HepG2 (cell line): Measurements from ENCODE around the gene PALM. TPM values are rescaled to one million over a fixed set of nuclear protein-coding genes. Genes with fewer than 3 reads are reported as not detected.

Source experiments
- EHMT2 ChIP-seq: fragments of 200-600 bp; sonication (generic); IDR thresholded peaks from 2 replicates; pipeline ENCODE4 v1.7.0; 2017; ENCODE audit warnings: antibody characterized with exemption, low read depth, low read length, borderline replicate concordance
- GTF2F1 ChIP-seq: fragments of 150-350 bp; IDR thresholded peaks from 2 replicates; pipeline ENCODE4 v1.6.1; 2014; ENCODE audit warnings: low read length
- HIC2 ChIP-seq: sonication (generic); formaldehyde crosslinking; IDR thresholded peaks from 2 replicates; pipeline ENCODE4 v1.9.0; 2022; ENCODE audit warnings: low read depth, missing genetic modification reagents
- MEIS2 ChIP-seq: sonication (generic); formaldehyde crosslinking; IDR thresholded peaks from 2 replicates; pipeline ENCODE4 v1.9.0; 2021; ENCODE audit warnings: mild to moderate bottlenecking, missing genetic modification reagents
- NR2C2 ChIP-seq: sonication (generic); formaldehyde crosslinking; IDR thresholded peaks from 2 replicates; pipeline ENCODE4 v1.4.0; 2020; ENCODE audit warnings: missing genetic modification reagents, mild to moderate bottlenecking, moderate library complexity, borderline replicate concordance
- SNRNP70 ChIP-seq: fragments of 200-400 bp; formaldehyde crosslinking; IDR thresholded peaks from 2 replicates; pipeline ENCODE4 v1.6.1; 2017; ENCODE audit warnings: mild to moderate bottlenecking, low read depth, low read length, moderate library complexity
- SP140L ChIP-seq: sonication (generic); formaldehyde crosslinking; IDR thresholded peaks from 2 replicates; pipeline ENCODE4 v1.4.0; 2020; ENCODE audit warnings: missing genetic modification reagents, borderline replicate concordance
- USF2 ChIP-seq, 2 experiments: sonication (generic) in 1 of 2; formaldehyde crosslinking in 1 of 2; IDR thresholded peaks; 2 replicates each; pipeline versions ENCODE4 v1.5.1 to v1.6.1; 2011 to 2020; ENCODE audit warnings: borderline replicate concordance in 1 of 2, low read depth in 1 of 2, low read length in 1 of 2, mild to moderate bottlenecking in 1 of 2, missing genetic modification reagents in 1 of 2, moderate library complexity in 1 of 2
- ZBTB46 ChIP-seq: sonication (generic); formaldehyde crosslinking; IDR thresholded peaks from 2 replicates; pipeline ENCODE4 v1.4.0; 2020; ENCODE audit warnings: mild to moderate bottlenecking, missing genetic modification reagents, borderline replicate concordance
- ZBTB7B ChIP-seq: sonication (generic); formaldehyde crosslinking; IDR thresholded peaks from 2 replicates; pipeline ENCODE4 v1.4.0; 2020; ENCODE audit warnings: missing genetic modification reagents
- ZNF510 ChIP-seq: sonication (generic); formaldehyde crosslinking; IDR thresholded peaks from 2 replicates; pipeline ENCODE4 v1.4.0; 2020; ENCODE audit warnings: low read depth, mild to moderate bottlenecking, missing genetic modification reagents
- polyA plus RNA-seq, 8 experiments: library from polyadenylated mRNA; depleted of rRNA in 3 of 8; stranded (reverse) in 7 of 8; unstranded in 1 of 8; fragments of >200 nt; fragmentation: Illumina TruSeq in 4 of 8; extraction: Trizol in 4 of 8; gene quantifications; 2 replicates each; pipeline versions ENCODE4 v1.2.1 to v1.2.3, GENCODE V29; 2011 to 2016; ENCODE audit warnings: low read depth in 4 of 8, missing spikeins in 1 of 8, mixed read lengths in 1 of 8; ENCODE audit not compliant: insufficient read depth in 1 of 8
- total RNA-seq, 5 experiments: library from RNA; depleted of rRNA; stranded (reverse); fragments of >200 nt; fragmentation: Illumina TruSeq; extraction: Trizol; gene quantifications; 2 replicates each; pipeline ENCODE4 v1.2.3, GENCODE V29; 2016; ENCODE audit warnings: low read depth in 1 of 5
- TF ChIP-seq, protein P1 (sequence below): sonication (generic); formaldehyde crosslinking; IDR thresholded peaks from 2 replicates; pipeline ENCODE4 v1.5.0; 2020; ENCODE audit warnings: mild to moderate bottlenecking, missing genetic modification reagents, borderline replicate concordance
- TF ChIP-seq, protein P2 (sequence below): sonication (generic); formaldehyde crosslinking; IDR thresholded peaks from 2 replicates; pipeline ENCODE4 v1.8.0; 2022; ENCODE audit warnings: mild to moderate bottlenecking, missing genetic modification reagents

Gene PALM
- total and polyA plus RNA-seq, 2 of the 13 experiments (the other 11 are each of a cell fraction or from before 2014, with no cell fraction given), result 4.0 to 9.7 TPM

DNA sequence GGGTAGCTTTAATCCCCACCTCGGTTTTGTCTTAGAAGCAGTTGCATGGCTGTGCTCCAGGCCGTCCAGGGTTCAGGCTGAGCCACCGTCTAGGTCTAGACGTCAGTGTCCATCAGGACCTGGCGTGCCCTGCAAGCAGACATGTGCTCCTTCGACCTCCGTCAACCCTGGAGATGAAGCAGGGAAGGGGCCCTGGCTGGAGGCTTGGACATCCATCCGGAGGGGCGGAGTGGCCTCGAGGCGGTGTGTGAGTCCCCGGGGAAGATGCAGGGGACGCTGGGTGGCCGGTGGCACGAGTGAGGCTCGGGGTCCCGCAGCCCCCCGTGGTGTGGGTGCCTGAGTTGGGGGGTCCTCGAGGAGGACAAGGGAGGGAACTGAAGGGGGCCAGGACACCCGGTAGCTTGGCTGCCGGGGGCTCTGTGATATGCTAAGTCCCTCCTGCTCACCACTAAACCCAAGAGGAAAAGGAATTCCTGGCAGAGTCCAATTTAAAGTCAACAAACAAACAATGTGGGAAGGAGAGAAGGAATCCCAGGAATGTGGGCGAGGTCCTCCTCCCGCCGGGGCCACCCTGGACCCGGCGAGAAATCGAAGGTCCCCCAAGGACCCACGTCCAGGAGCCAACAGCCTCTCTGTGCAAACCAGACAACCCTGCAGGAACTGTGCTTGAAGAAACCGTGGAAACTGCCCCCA, 73.6 kb downstream of the PALM start (continued):
- TF ChIP-seq ZNF510 (CRISPR knock-in tag), result no peak
- TF ChIP-seq, protein P1, sequence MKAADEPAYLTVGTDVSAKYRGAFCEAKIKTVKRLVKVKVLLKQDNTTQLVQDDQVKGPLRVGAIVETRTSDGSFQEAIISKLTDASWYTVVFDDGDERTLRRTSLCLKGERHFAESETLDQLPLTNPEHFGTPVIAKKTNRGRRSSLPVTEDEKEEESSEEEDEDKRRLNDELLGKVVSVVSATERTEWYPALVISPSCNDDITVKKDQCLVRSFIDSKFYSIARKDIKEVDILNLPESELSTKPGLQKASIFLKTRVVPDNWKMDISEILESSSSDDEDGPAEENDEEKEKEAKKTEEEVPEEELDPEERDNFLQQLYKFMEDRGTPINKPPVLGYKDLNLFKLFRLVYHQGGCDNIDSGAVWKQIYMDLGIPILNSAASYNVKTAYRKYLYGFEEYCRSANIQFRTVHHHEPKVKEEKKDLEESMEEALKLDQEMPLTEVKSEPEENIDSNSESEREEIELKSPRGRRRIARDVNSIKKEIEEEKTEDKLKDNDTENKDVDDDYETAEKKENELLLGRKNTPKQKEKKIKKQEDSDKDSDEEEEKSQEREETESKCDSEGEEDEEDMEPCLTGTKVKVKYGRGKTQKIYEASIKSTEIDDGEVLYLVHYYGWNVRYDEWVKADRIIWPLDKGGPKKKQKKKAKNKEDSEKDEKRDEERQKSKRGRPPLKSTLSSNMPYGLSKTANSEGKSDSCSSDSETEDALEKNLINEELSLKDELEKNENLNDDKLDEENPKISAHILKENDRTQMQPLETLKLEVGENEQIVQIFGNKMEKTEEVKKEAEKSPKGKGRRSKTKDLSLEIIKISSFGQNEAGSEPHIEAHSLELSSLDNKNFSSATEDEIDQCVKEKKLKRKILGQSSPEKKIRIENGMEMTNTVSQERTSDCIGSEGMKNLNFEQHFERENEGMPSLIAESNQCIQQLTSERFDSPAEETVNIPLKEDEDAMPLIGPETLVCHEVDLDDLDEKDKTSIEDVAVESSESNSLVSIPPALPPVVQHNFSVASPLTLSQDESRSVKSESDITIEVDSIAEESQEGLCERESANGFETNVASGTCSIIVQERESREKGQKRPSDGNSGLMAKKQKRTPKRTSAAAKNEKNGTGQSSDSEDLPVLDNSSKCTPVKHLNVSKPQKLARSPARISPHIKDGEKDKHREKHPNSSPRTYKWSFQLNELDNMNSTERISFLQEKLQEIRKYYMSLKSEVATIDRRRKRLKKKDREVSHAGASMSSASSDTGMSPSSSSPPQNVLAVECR (CRISPR knock-in tag), result peak; percentile 65; the same call in 1 of the 2 replicates
- 0 out of 2 replicates have a peak, but pooled peaks have one; percentile 20 for TF ChIP-seq MEIS2 (CRISPR knock-in tag)
- TF ChIP-seq SNRNP70, result no peak
- no peak for TF ChIP-seq USF2 (IDR thresholded peaks at IDR 0.05; ENCODE audit: low read depth, low read length)
- no peak for TF ChIP-seq USF2 (CRISPR knock-in tag; IDR thresholded peaks at IDR 0.05; ENCODE audit: borderline replicate concordance)
- TF ChIP-seq SP140L, result 0 out of 2 replicates have a peak, but pooled peaks have one; percentile 29
- TF ChIP-seq HIC2, result no peak
- no peak for TF ChIP-seq NR2C2 (CRISPR knock-in tag)
- TF ChIP-seq GTF2F1, result no peak
- no peak for TF ChIP-seq EHMT2
- TF ChIP-seq ZBTB7B, result peak; percentile 73
- no peak for TF ChIP-seq ZBTB46 (CRISPR knock-in tag)
- TF ChIP-seq, protein P2, sequence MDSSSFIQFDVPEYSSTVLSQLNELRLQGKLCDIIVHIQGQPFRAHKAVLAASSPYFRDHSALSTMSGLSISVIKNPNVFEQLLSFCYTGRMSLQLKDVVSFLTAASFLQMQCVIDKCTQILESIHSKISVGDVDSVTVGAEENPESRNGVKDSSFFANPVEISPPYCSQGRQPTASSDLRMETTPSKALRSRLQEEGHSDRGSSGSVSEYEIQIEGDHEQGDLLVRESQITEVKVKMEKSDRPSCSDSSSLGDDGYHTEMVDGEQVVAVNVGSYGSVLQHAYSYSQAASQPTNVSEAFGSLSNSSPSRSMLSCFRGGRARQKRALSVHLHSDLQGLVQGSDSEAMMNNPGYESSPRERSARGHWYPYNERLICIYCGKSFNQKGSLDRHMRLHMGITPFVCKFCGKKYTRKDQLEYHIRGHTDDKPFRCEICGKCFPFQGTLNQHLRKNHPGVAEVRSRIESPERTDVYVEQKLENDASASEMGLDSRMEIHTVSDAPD (CRISPR knock-in tag), result no peak
